ENCODE results near the gene RBBP8NL. TPM values are rescaled to one million over a fixed set of nuclear protein-coding genes. Genes with fewer than 3 reads are reported as not detected.

The RBBP8NL gene
- total and polyA plus RNA-seq, 2 experiments from 2014 or later, result 0.10 to 1.1 TPM

DNA sequence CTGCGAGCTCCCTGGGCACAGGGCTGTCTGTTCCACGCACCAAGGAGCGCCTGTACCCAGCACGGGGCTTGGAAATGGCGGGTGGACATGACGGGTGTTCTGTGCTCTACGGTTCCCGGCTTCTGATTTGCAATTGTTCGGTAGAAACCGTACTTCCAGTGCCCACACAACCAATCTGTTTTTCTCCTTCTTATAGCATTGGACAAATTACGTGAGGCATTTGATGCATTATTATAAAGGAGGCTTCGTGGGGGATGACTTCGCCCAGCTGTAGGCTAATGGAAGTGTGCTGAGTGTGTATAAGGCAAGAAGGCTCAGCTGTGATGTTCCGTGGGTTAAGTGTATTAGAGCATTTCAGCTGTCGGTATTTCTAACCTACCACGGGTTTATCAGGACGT is 50.3 kb downstream of the RBBP8NL start (continued):
- TF ChIP-seq EZH2phosphoT487 (IDR thresholded peaks at IDR 0.05; ENCODE audit: unreplicated experiment) (no peak), STAT1 (IDR thresholded peaks at IDR 0.05; ENCODE audit: unreplicated experiment) (no peak), EZH2 (IDR thresholded peaks at IDR 0.05; ENCODE audit: low read depth, unreplicated experiment) (no peak), ZNF331 (CRISPR knock-in tag; IDR thresholded peaks at IDR 0.05; ENCODE audit: low read depth) (no peak), CREB1 (CRISPR knock-in tag; IDR thresholded peaks at IDR 0.05; ENCODE audit: low read depth) (no peak), JUNB (IDR thresholded peaks at IDR 0.05; ENCODE audit: unreplicated experiment) (no peak), NANOG (IDR thresholded peaks at IDR 0.05; ENCODE audit: borderline replicate concordance) (no peak), REST (IDR thresholded peaks at IDR 0.05; ENCODE audit: unreplicated experiment) (no peak), ZNF114 (CRISPR knock-in tag; IDR thresholded peaks at IDR 0.05) (no peak)
- TF ChIP-seq, protein P1, sequence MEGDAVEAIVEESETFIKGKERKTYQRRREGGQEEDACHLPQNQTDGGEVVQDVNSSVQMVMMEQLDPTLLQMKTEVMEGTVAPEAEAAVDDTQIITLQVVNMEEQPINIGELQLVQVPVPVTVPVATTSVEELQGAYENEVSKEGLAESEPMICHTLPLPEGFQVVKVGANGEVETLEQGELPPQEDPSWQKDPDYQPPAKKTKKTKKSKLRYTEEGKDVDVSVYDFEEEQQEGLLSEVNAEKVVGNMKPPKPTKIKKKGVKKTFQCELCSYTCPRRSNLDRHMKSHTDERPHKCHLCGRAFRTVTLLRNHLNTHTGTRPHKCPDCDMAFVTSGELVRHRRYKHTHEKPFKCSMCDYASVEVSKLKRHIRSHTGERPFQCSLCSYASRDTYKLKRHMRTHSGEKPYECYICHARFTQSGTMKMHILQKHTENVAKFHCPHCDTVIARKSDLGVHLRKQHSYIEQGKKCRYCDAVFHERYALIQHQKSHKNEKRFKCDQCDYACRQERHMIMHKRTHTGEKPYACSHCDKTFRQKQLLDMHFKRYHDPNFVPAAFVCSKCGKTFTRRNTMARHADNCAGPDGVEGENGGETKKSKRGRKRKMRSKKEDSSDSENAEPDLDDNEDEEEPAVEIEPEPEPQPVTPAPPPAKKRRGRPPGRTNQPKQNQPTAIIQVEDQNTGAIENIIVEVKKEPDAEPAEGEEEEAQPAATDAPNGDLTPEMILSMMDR (conservative IDR thresholded peaks at IDR 0.05; ENCODE audit: low read depth in 2 of 2), result no peak
- TF ChIP-seq, protein P2, sequence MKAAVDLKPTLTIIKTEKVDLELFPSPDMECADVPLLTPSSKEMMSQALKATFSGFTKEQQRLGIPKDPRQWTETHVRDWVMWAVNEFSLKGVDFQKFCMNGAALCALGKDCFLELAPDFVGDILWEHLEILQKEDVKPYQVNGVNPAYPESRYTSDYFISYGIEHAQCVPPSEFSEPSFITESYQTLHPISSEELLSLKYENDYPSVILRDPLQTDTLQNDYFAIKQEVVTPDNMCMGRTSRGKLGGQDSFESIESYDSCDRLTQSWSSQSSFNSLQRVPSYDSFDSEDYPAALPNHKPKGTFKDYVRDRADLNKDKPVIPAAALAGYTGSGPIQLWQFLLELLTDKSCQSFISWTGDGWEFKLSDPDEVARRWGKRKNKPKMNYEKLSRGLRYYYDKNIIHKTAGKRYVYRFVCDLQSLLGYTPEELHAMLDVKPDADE (IDR thresholded peaks at IDR 0.05), result no peak

All from GM23338 (cell line).